AG04450 (cell line): ENCODE data around the gene SNCB. TPM values are rescaled to one million over a fixed set of nuclear protein-coding genes. Genes with fewer than 3 reads are reported as not detected.
A peak's percentile ranks its signal among the peaks of the same experiment; 100 is the strongest.

Experiments
- CTCF ChIA-PET: fragments of 300-600, 350-600 bp; formaldehyde crosslinking; extraction: SDS; loops from one replicate; lab custom pipeline; 2022; ENCODE audit warnings: antibody characterized with exemption, inconsistent platforms; lab: Charles Lee
- POLR2A ChIA-PET: fragments of 350-600 bp; formaldehyde crosslinking; extraction: SDS; loops from one replicate; lab custom pipeline; 2021; ENCODE audit warnings: antibody characterized with exemption, inconsistent platforms; lab: Yijun Ruan, JAX
- DNase-seq: peaks from one replicate; pipeline ENCODE4 v3.0.0-alpha.2; 2011; ENCODE audit warnings: low read depth, low spot score
- H3K27ac ChIP-seq: one replicate; pipeline ENCODE4 v1.5.1; 2012; ENCODE audit warnings: low read depth, low read length, control low read depth
- H3K27me3 ChIP-seq: one replicate; pipeline ENCODE4 v1.6.0; 2012; ENCODE audit warnings: low read length; ENCODE audit not compliant: control insufficient read depth, insufficient read depth
- H3K4me3 ChIP-seq: 2 replicates; pipeline ENCODE4 v1.5.1; 2011; ENCODE audit warnings: mild to moderate bottlenecking, low read depth, low read length, control low read depth
- H3K9me3 ChIP-seq: 2 replicates; pipeline ENCODE4 v1.5.1; 2012; ENCODE audit warnings: low read length; ENCODE audit not compliant: control insufficient read depth, insufficient read depth
- polyA plus RNA-seq: library from polyadenylated mRNA; depleted of rRNA; stranded (reverse); fragments of >200 nt; gene quantifications from 2 replicates; pipeline ENCODE4 v1.2.3, GENCODE V29; 2011
- TF ChIP-seq, protein P1 (sequence below): IDR thresholded peaks from 2 replicates; pipeline ENCODE4 v1.5.1; 2011; ENCODE audit warnings: low read depth, low read length, control low read depth, inconsistent platforms

SNCB gene
- polyA plus RNA-seq, 1 experiment = 0.17 TPM

DNA sequence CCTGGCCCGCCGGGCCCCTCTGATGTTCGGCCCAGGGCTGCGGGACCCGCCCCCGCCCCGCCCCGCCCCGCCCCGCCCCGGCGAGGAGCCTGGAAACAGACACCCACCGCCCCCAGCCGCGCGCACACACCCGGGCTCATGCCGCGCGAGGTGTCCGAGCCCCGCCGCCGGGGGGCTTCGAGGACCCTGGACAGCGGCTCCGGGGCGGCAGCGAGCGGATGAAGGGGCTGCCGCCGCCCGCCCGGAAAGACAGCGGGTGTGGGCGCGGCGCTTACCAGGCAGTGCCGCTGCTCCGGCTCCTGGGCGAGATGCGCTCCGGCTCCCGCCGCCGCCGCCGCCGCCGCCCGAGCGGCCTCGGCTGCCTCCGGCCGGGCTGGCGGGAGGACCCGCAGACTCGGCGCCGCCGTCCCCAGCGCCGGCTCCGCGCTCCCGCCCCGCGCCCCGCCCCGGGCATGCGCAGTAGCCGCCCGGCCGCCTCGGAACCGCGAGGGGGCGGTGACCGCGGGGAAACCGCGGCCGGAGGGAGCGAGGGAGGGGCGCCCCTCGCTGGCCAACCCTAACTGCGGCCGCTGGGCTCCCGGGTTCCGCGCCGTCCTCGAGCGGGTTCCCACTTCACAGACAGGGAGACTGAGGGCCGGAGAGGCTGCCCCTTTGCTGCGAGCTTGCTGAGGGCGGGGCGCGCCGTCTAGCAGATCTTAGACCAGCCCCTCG, 20.5 kb downstream of the SNCB start, which contains the start of gene GPRIN1:
TSS of gene GPRIN1 (minus strand) at position 433 of the 711 bp plus-strand sequence. CDS start 10,322 bp downstream, outside the sequence.
- TF ChIP-seq, protein P1, sequence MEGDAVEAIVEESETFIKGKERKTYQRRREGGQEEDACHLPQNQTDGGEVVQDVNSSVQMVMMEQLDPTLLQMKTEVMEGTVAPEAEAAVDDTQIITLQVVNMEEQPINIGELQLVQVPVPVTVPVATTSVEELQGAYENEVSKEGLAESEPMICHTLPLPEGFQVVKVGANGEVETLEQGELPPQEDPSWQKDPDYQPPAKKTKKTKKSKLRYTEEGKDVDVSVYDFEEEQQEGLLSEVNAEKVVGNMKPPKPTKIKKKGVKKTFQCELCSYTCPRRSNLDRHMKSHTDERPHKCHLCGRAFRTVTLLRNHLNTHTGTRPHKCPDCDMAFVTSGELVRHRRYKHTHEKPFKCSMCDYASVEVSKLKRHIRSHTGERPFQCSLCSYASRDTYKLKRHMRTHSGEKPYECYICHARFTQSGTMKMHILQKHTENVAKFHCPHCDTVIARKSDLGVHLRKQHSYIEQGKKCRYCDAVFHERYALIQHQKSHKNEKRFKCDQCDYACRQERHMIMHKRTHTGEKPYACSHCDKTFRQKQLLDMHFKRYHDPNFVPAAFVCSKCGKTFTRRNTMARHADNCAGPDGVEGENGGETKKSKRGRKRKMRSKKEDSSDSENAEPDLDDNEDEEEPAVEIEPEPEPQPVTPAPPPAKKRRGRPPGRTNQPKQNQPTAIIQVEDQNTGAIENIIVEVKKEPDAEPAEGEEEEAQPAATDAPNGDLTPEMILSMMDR = peak; percentile 28; the same call in 1 of the 2 replicates
- ChIA-PET POLR2A (interaction anchor here (0.6 kb wide), 2 partner anchors 22 to 39 kb away, joined by 4 to 5 read pairs; no protein-coding TSS in a partner anchor), CTCF (interaction anchor here (0.6 to 2.9 kb wide), 3 partner anchors 51 to 217 kb away, joined by 3 to 8 read pairs (median 3); no protein-coding TSS in a partner anchor)
- DNase-seq = no peak
- Histone ChIP-seq H3K4me3 (peak within 1 kb of the TSS; percentile 73), H3K27ac (no peak within 1 kb of the TSS), H3K27me3 (no peaks in the 10 kb centered on the region), H3K9me3 (no peaks in the 10 kb centered on the region)

DNA sequence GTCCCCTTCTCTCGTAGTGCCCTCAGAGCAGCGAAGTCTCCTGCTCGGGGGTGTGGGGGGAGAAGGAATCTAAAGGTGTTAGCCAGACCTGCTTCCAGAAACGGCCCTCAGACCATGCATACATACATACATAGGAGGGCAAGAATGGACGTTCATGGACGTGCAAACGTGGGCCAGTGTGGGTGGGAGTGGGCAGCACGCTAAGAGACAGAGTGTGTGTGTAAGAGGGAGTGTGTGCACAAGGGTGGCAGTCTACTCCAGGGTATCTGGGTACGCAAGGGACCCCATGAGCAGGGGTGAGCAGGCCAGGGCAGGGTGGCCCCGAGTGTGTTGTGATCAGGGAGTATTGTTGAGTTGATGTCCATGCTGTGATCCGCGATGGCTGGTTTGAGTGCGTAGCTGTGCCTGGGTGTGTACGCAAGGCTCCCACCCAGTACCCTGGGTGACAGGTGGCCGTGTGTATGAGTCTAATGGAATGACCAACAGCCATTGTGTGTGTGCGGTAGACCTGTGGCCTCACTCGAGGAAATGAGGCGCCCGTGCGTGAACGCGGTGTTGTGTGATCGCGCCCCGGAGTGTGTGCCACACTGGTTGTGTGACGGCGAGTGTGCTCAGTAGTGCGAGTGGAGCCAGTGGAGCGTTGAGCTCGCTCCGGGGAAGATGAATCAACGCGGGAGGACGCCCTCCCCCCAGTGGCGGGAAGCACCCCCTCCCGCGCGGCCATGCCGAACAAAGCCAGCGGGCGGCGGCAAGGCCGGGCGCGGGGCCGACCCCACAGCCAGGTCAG, 21.2 kb downstream of the SNCB start:
- ChIA-PET CTCF (interaction anchor here (0.7 to 2.9 kb wide), 3 partner anchors 36 to 54 kb away, joined by 3 to 9 read pairs (median 8); no protein-coding TSS in a partner anchor), POLR2A (interaction anchor here (0.6 kb wide), 1 partner anchor 40 kb away, joined by 5 read pairs; no protein-coding TSS in a partner anchor)
- no peaks in the 10 kb centered on the region for H3K9me3 ChIP-seq
- H3K4me3 ChIP-seq = peak overlapping the region; percentile 73
- DNase-seq = no peak
- H3K27me3 ChIP-seq = no peaks in the 10 kb centered on the region
- no peak overlapping the region for H3K27ac ChIP-seq
- TF ChIP-seq, protein P1 = no peak

DNA sequence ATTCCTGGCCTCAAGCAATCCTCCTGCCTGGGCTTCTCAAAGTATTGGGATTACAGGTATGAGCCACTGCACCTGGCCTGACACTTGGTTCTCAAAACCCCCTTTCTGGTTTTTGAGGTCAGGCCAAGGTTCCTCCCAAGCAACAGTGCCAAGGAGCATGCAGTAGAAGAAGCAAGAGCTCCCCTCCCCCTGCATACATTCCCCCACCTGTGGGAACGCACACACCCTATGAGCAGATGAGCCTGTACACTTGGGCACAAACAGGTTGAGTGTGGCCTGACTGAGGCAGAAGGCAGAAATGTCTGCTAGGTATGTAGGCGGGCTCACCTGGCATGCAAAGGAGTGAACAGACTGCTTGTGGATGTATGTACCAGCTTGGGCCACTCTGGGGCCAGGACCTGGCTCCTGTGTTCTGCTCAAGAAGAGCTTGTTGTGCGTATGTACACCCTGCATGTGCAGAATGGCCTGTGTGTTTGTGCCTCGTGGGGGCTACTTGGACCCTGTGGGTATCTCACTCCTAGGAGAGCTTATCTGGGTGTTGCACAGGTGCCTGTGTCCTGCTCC, 22.1 kb downstream of the SNCB start:
- H3K27ac ChIP-seq = no peak overlapping the region
- no peak for DNase-seq
- no peaks in the 10 kb centered on the region for H3K9me3 ChIP-seq
- ChIA-PET POLR2A (interaction anchor here (0.6 kb wide), 1 partner anchor 54 kb away, joined by 5 read pairs; no protein-coding TSS in a partner anchor), CTCF (interaction anchor here (2.0 to 2.9 kb wide), 2 partner anchors 35 to 53 kb away, joined by 8 to 9 read pairs; no protein-coding TSS in a partner anchor)
- TF ChIP-seq, protein P1 = no peak
- H3K4me3 ChIP-seq = no peak overlapping the region
- H3K27me3 ChIP-seq = no peaks in the 10 kb centered on the region

DNA sequence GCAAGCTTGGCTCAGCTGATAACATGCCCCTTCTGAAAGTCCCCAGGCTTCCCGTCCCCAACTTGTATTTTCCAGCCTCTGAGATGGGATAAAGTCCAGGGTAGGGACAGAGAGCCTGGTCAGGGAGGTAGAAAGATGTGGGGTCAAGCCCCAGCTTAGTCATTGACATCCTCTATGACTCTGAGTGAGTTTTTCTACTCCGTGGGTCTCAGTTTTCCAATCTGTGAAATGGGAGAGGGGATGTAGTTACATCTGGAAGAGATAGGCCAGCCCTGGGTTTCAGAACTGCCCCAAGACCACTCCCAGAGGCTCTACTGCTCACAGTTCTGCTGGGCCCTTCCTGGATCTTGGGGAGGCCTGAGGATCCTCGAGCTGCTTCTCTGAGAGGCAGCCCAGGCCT, 23.5 kb downstream of the SNCB start:
- CTCF ChIA-PET = interaction anchor here (1.4 to 2.9 kb wide), 4 partner anchors 32 to 54 kb away, joined by 4 to 8 read pairs (median 4); no protein-coding TSS in a partner anchor
- Histone ChIP-seq H3K27ac (no peak overlapping the region), H3K4me3 (no peak overlapping the region), H3K9me3 (no peaks in the 10 kb centered on the region), H3K27me3 (no peaks in the 10 kb centered on the region)
- POLR2A ChIA-PET = no interaction called here
- DNase-seq = no peak
- TF ChIP-seq, protein P1 = no peak
